ENCODE data around the gene SLC66A2. TPM values are rescaled to one million over a fixed set of nuclear protein-coding genes. Genes with fewer than 3 reads are reported as not detected.
A peak's percentile ranks its signal among the peaks of the same experiment; 100 is the strongest.

Gene SLC66A2
- total RNA-seq, 4 donors from 2014 or later, result 56.5 to 183 (median 92.9) TPM

DNA sequence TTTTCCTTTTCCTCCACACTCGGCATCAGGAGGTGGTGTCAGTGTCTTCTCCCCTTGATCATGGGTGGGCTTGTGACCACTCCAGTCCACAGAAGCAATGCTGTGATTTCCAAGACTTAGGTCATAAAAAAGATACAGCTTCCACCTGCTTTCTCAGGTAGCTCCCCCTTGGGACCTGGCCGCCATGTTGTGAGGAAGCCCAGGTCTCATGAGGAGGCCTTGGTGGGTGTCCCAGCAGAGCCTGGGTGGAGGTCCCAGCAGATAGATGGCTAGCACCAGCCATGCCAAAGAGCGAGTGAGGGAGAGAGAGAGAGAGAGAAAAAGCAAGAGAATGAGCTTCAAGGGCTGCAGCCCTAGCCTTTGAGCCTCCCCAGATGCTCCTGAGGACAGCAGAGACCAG is 16.0 kb downstream of the SLC66A2 start:
- in situ Hi-C loops (cut with MboI; ENCODE audit: low pct_ligation_motif_present in 1 of 4, low pct_unique_long_range_greater_than_20kb in 1 of 4, low sequenced_read_pairs in 3 of 4), result no loop called here

DNA sequence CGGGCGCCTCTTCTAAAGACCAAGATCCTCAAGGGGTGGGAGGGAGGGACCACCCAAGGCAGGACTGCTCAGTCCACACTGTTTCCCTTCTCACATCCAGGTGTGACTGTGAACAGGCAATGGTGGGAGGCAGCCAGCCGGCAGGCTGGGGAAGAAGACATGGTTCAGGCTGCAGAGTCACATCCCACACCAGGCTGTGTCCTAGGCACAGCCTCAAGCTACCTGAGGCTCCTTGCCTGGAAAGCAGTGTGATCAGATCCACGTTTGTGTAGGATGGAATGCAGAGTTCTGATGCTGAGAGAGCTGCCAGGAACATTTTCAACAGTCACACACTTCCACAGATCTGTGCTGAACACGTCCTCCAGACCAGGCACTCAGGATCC is 16.4 kb downstream of the SLC66A2 start:
- 69 to 80% methylated on average over 3 to 5 of the region's 5 CpGs for WGBS, 2 donors (ENCODE audit: low coverage in 1 of 2)
- TF ChIP-seq POLR2A (IDR thresholded peaks at IDR 0.05), result no peak
- TF ChIP-seq POLR2AphosphoS5 (IDR thresholded peaks at IDR 0.05), result no peak
- TF ChIP-seq, protein P1, sequence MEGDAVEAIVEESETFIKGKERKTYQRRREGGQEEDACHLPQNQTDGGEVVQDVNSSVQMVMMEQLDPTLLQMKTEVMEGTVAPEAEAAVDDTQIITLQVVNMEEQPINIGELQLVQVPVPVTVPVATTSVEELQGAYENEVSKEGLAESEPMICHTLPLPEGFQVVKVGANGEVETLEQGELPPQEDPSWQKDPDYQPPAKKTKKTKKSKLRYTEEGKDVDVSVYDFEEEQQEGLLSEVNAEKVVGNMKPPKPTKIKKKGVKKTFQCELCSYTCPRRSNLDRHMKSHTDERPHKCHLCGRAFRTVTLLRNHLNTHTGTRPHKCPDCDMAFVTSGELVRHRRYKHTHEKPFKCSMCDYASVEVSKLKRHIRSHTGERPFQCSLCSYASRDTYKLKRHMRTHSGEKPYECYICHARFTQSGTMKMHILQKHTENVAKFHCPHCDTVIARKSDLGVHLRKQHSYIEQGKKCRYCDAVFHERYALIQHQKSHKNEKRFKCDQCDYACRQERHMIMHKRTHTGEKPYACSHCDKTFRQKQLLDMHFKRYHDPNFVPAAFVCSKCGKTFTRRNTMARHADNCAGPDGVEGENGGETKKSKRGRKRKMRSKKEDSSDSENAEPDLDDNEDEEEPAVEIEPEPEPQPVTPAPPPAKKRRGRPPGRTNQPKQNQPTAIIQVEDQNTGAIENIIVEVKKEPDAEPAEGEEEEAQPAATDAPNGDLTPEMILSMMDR (IDR thresholded peaks at IDR 0.05), result no peak
- TF ChIP-seq EP300 (IDR thresholded peaks at IDR 0.05; ENCODE audit: low read depth), result no peak
- Histone ChIP-seq H3K27ac (peak overlapping the region; percentile 59 to 84 (median 72)), H3K27me3 (no peaks in the 10 kb centered on the region), H3K9me3 (peaks cover 21 to 26% of the 10 kb centered on the region in 2 donors), H3K4me3 (no peak overlapping the region), H3K4me1 (peaks cover 0 to 63% (median 39%) of the 10 kb centered on the region in 4 donors), H3K36me3 (peaks cover 0 to 22% (median 8%) of the 10 kb centered on the region in 4 donors)
- in situ Hi-C loops (cut with MboI; ENCODE audit: low pct_ligation_motif_present in 1 of 4, low pct_unique_long_range_greater_than_20kb in 1 of 4, low sequenced_read_pairs in 3 of 4) (no loop called here), intact Hi-C loops (cut with DNase I; ENCODE audit: low total_unique reads) (no loop called here)
- peak; percentile 5 for DNase-seq

More for the DNA sequence above, 16.0 kb downstream of the SLC66A2 start:
- peaks cover 17 to 22% of the 10 kb centered on the region in 2 donors for H3K9me3 ChIP-seq
- peak; percentile 5 for DNase-seq
- no peaks in the 10 kb centered on the region for H3K27me3 ChIP-seq
- peak overlapping the region; percentile 59 to 84 (median 72) for H3K27ac ChIP-seq
- no peak overlapping the region for H3K4me3 ChIP-seq
- H3K4me1 ChIP-seq, result peaks cover 0 to 67% (median 39%) of the 10 kb centered on the region in 4 donors
- TF ChIP-seq, protein P1 (IDR thresholded peaks at IDR 0.05), result no peak
- TF ChIP-seq POLR2AphosphoS5 (IDR thresholded peaks at IDR 0.05) (no peak), EP300 (IDR thresholded peaks at IDR 0.05; ENCODE audit: low read depth) (no peak), POLR2A (IDR thresholded peaks at IDR 0.05) (no peak)
- intact Hi-C loops (cut with DNase I; ENCODE audit: low total_unique reads), result no loop called here
- H3K36me3 ChIP-seq, result peaks cover 0 to 18% (median 6%) of the 10 kb centered on the region in 4 donors
- WGBS, 2 donors (ENCODE audit: low coverage in 1 of 2), result 98% methylated on average over 3 of the region's 3 CpGs; no CpG with 5 or more reads in 1 of the 2 donors

DNA sequence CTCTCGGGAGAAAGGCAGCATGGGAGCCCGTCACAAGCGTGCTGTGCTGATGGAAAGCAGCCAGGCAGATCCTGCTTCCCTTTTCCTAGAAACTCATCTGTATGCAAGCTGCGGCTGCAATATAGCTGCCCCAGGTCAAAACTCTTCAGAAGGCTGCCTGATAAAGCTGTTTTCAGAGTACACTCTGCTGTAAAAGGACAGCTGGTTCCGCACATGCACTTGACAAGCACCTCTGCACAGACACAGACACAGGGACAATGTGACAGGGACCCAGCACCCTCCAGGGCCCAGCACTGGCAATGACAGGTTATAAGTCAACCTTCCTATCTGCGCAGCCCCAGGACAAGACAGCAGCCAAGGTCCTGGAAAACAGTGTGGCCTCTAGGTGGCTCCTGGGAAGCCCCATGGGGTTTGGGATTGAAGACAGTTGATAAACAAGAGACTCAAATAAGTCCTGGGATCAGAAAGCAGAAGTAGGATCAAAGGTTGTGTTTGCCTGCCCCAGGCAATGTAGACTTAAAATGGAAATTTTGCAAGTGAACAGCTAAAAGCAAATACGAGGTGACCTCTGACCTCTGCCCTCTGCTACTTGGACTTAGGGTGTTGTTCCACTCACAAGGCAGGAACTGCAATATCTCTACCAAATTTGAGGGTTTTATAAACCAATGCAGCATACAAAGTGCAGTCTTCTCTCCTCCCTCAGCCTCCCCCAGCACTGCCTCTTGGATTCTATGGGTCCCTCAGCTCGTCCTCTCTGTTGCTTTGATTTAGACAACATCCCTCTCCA is 16.9 kb downstream of the SLC66A2 start:
- DNase-seq, result peak; percentile 62
- TF ChIP-seq POLR2A (IDR thresholded peaks at IDR 0.05) (no peak), EP300 (IDR thresholded peaks at IDR 0.05; ENCODE audit: low read depth) (no peak), POLR2AphosphoS5 (IDR thresholded peaks at IDR 0.05) (peak in 1 of 3 donors; percentile 35)
- TF ChIP-seq, protein P1 (IDR thresholded peaks at IDR 0.05), result peak in 4 of 5 experiments; percentile 23 to 53 (median 38)
- H3K4me1 ChIP-seq, result peaks cover 0 to 60% (median 37%) of the 10 kb centered on the region in 4 donors
- WGBS, 2 donors (ENCODE audit: low coverage in 1 of 2), result 44 to 61% methylated on average over 3 to 8 of the region's 8 CpGs
- peaks cover 27 to 32% of the 10 kb centered on the region in 2 donors for H3K9me3 ChIP-seq
- H3K36me3 ChIP-seq, result peaks cover 0 to 28% (median 11%) of the 10 kb centered on the region in 4 donors
- intact Hi-C loops (cut with DNase I; ENCODE audit: low total_unique reads), result no loop called here
- H3K4me3 ChIP-seq, result no peak overlapping the region
- H3K27ac ChIP-seq, result peak overlapping the region; percentile 59 to 84 (median 72)
- no peaks in the 10 kb centered on the region for H3K27me3 ChIP-seq
- in situ Hi-C loops (cut with MboI; ENCODE audit: low pct_ligation_motif_present in 1 of 4, low pct_unique_long_range_greater_than_20kb in 1 of 4, low sequenced_read_pairs in 3 of 4), result no loop called here

DNA sequence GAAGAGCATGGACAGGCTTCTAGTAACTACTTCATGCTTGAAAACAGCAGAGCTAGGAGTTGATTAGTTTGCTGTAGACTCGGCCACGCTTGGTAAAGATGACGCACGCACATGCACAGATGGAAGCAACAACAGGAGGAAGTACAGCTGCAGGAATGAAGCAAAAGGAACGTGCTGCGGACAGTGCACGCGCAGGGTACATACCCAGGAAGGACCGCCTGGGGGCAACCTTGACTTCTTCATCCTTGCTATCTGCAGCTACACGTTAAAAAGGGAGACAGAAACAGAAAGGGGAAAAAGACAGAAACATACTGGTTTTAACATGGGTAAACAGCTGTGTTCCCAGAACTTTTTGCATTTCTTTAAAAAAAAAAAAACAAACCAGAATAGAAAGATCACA is 17.7 kb downstream of the SLC66A2 start:
- no peak for TF ChIP-seq EP300 (IDR thresholded peaks at IDR 0.05; ENCODE audit: low read depth)
- TF ChIP-seq POLR2AphosphoS5 (IDR thresholded peaks at IDR 0.05), result no peak
- TF ChIP-seq, protein P1 (IDR thresholded peaks at IDR 0.05), result peak in 4 of 5 experiments; percentile 22 to 45 (median 26)
- intact Hi-C loops (cut with DNase I; ENCODE audit: low total_unique reads) (no loop called here), in situ Hi-C loops (cut with MboI; ENCODE audit: low pct_ligation_motif_present in 1 of 4, low pct_unique_long_range_greater_than_20kb in 1 of 4, low sequenced_read_pairs in 3 of 4) (no loop called here)
- Histone ChIP-seq H3K9me3 (peaks cover 34 to 39% of the 10 kb centered on the region in 2 donors), H3K4me1 (peaks cover 0 to 54% (median 33%) of the 10 kb centered on the region in 4 donors), H3K27ac (peak overlapping the region; percentile 59 to 84 (median 72)), H3K4me3 (no peak overlapping the region), H3K36me3 (peaks cover 0 to 35% (median 14%) of the 10 kb centered on the region in 4 donors), H3K27me3 (no peaks in the 10 kb centered on the region)
- WGBS, 2 donors (ENCODE audit: low coverage in 1 of 2), result 80% methylated on average over 10 of the region's 10 CpGs; no CpG with 5 or more reads in 1 of the 2 donors
- DNase-seq, result peak; percentile 71

Data from transverse colon (tissue), 4 donors.